Measurements from ENCODE around the gene HERPUD1. TPM values are rescaled to one million over a fixed set of nuclear protein-coding genes. Genes with fewer than 3 reads are reported as not detected.
A peak's percentile ranks its signal among the peaks of the same experiment; 100 is the strongest.

The HERPUD1 gene
- total and polyA plus RNA-seq, 2 of the 13 experiments (the other 11 are each of a cell fraction or from before 2014, with no cell fraction given) = 96.2 to 323 TPM

GRCh38 chr16:56950881-56951771 is 19.2 kb downstream of the HERPUD1 start (continued):
- no peak for TF ChIP-seq HMGXB3 (CRISPR knock-in tag; IDR thresholded peaks at IDR 0.05; ENCODE audit: borderline replicate concordance)
- peak; percentile 43; the same call in 1 of the 2 replicates for TF ChIP-seq HDAC2 (CRISPR knock-in tag; IDR thresholded peaks at IDR 0.05)
- TF ChIP-seq ZNF768 (CRISPR knock-in tag; IDR thresholded peaks at IDR 0.05) = no peak; the same call in 1 of the 2 replicates
- TF ChIP-seq, protein P1, sequence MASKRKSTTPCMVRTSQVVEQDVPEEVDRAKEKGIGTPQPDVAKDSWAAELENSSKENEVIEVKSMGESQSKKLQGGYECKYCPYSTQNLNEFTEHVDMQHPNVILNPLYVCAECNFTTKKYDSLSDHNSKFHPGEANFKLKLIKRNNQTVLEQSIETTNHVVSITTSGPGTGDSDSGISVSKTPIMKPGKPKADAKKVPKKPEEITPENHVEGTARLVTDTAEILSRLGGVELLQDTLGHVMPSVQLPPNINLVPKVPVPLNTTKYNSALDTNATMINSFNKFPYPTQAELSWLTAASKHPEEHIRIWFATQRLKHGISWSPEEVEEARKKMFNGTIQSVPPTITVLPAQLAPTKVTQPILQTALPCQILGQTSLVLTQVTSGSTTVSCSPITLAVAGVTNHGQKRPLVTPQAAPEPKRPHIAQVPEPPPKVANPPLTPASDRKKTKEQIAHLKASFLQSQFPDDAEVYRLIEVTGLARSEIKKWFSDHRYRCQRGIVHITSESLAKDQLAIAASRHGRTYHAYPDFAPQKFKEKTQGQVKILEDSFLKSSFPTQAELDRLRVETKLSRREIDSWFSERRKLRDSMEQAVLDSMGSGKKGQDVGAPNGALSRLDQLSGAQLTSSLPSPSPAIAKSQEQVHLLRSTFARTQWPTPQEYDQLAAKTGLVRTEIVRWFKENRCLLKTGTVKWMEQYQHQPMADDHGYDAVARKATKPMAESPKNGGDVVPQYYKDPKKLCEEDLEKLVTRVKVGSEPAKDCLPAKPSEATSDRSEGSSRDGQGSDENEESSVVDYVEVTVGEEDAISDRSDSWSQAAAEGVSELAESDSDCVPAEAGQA (IDR thresholded peaks at IDR 0.05; ENCODE audit: low read depth) = no peak
- TF ChIP-seq, protein P1 (CRISPR knock-in tag; IDR thresholded peaks at IDR 0.05; ENCODE audit: borderline replicate concordance) = no peak
- no peak for TF ChIP-seq TERF1 (CRISPR knock-in tag; IDR thresholded peaks at IDR 0.05)
- TF ChIP-seq STAT5B (CRISPR knock-in tag; IDR thresholded peaks at IDR 0.05) = no peak
- TF ChIP-seq CBX5 (CRISPR knock-in tag; IDR thresholded peaks at IDR 0.05; ENCODE audit: borderline replicate concordance) = no peak
- TF ChIP-seq SMARCE1 (IDR thresholded peaks at IDR 0.05; ENCODE audit: borderline replicate concordance) = no peak
- TF ChIP-seq FOXC1 (CRISPR knock-in tag; IDR thresholded peaks at IDR 0.05; ENCODE audit: borderline replicate concordance) = no peak
- TF ChIP-seq ZSCAN31 (CRISPR knock-in tag; IDR thresholded peaks at IDR 0.05; ENCODE audit: low read depth) = no peak
- TF ChIP-seq, protein P2, sequence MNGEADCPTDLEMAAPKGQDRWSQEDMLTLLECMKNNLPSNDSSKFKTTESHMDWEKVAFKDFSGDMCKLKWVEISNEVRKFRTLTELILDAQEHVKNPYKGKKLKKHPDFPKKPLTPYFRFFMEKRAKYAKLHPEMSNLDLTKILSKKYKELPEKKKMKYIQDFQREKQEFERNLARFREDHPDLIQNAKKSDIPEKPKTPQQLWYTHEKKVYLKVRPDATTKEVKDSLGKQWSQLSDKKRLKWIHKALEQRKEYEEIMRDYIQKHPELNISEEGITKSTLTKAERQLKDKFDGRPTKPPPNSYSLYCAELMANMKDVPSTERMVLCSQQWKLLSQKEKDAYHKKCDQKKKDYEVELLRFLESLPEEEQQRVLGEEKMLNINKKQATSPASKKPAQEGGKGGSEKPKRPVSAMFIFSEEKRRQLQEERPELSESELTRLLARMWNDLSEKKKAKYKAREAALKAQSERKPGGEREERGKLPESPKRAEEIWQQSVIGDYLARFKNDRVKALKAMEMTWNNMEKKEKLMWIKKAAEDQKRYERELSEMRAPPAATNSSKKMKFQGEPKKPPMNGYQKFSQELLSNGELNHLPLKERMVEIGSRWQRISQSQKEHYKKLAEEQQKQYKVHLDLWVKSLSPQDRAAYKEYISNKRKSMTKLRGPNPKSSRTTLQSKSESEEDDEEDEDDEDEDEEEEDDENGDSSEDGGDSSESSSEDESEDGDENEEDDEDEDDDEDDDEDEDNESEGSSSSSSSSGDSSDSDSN (CRISPR knock-in tag; IDR thresholded peaks at IDR 0.05) = peak; percentile 67
